GM12865 (cell line): Measurements from ENCODE around the gene FBLN5.

ENCODE experiments used
- DNase-seq: peaks from one replicate; pipeline ENCODE4 v3.0.0; 2010; ENCODE audit warnings: low read depth
- H3K4me3 ChIP-seq: 2 replicates; pipeline ENCODE4 v1.5.1; 2011; ENCODE audit warnings: mild to moderate bottlenecking, low read depth, low read length, control low read depth
- CTCF ChIP-seq: IDR thresholded peaks from 2 replicates; pipeline ENCODE4 v1.5.1; 2011; ENCODE audit warnings: low read length, control low read depth, low read depth, inconsistent platforms; ENCODE audit not compliant: insufficient read depth; ENCODE audit errors: missing control alignments

FBLN5 gene

GRCh38 chr14:91866061-91866460, 81.4 kb downstream of the FBLN5 start:
- peak; percentile 61 for DNase-seq
- no peak overlapping the region for H3K4me3 ChIP-seq
- no peak for TF ChIP-seq CTCF

GRCh38 chr14:91862417-91862816, 85.1 kb downstream of the FBLN5 start:
- no peak for DNase-seq
- no peak overlapping the region for H3K4me3 ChIP-seq
- TF ChIP-seq CTCF = no peak

GRCh38 chr14:91861091-91861490, 86.4 kb downstream of the FBLN5 start:
- no peak for TF ChIP-seq CTCF
- peak; percentile 21 for DNase-seq
- H3K4me3 ChIP-seq = no peak overlapping the region

GRCh38 chr14:91860238-91860637, 87.3 kb downstream of the FBLN5 start:
- DNase-seq = no peak
- H3K4me3 ChIP-seq = no peak overlapping the region
- no peak for TF ChIP-seq CTCF

DNA sequence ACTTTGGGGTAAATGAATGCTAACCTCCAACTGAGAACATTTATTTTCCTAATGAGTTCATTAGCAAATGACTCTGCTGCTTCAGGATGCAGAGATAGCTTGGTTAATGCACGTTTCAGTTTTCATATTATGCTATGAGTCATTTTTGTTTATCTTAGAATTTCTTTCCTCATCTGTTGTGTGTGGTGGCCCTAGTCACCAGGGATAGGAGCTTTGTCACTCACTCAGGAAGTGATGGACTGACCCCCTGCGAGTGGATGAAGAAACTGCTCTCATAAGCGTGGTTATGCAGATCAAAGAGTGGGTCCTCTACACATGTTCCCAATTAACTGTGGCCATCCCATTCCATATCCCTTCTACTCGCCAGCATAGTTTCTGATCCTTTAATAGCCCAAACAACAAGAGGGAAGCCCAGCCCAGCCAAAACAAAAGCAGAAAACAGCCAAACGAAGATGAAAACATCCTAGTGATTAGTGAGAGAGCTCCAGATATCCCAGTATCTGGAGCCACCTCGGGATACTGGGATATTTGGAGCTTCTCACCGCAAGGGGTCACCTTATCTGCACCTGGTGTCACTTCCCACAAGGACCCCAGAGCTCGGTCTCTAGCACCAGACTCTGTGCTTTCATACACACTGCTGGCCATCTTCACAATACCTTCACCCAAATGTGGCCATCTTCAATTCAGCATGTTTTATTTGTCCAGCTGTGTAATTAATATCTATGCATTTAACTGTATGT, 88.8 kb downstream of the FBLN5 start:
- no peak for TF ChIP-seq CTCF
- no peak overlapping the region for H3K4me3 ChIP-seq
- peak; percentile 67 for DNase-seq

- H3K4me3 ChIP-seq = no peak overlapping the region
- no peak for TF ChIP-seq CTCF
- DNase-seq = no peak
Observed at GRCh38 chr14:91857614-91858013, 89.9 kb downstream of the FBLN5 start.

DNA sequence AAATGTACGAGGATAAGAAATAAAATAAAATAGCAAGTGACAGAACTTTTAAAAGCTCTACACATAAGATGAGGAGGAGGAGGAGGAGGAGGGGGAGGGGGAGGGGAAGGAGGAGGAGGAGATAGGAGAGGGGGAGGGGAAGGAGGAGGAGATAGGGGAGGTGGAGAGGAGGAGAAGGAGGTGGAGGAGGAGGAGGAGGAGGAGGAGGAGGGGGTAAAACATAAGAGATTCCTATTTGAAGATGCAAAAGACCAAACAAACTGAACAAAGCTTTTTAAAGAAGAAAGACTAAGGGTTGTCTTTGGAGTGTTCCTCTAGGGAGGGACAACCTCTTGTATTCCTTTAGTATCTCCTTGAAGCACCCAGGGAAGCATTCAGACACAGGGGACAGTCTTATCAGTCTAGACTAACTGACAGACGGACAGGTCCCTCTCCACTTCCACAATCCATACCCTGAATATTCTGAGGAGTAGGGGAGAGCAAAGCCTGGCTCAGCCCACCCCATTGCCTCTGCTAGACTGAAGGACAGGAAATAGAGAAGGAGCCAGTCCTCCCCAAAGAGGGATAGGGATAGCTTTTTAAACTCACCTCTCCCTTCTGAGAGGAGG, 93.1 kb downstream of the FBLN5 start:
- no peak for DNase-seq
- no peak overlapping the region for H3K4me3 ChIP-seq

More for the DNA sequence above, 93.1 kb downstream of the FBLN5 start:
- no peak for TF ChIP-seq CTCF
